Measurements from ENCODE around the gene SEPTIN1.

The SEPTIN1 gene

GRCh38 chr16:30380072-30380802 lies 2.1 kb downstream of the SEPTIN1 start:
- DNase-seq (ENCODE audit: low read depth): no peak
- H3K4me3 ChIP-seq (ENCODE audit: control insufficient read depth, low read depth, low read length): no peak overlapping the region
- no peak for TF ChIP-seq CTCF (conservative IDR thresholded peaks at IDR 0.05; ENCODE audit: control insufficient read depth, insufficient read depth, low read depth, low read length)

GRCh38 chr16:30379158-30379783 lies 3.1 kb downstream of the SEPTIN1 start:
- H3K4me3 ChIP-seq (ENCODE audit: control insufficient read depth, low read depth, low read length): peak overlapping the region; percentile 77
- TF ChIP-seq CTCF (conservative IDR thresholded peaks at IDR 0.05; ENCODE audit: control insufficient read depth, insufficient read depth, low read depth, low read length): no peak
- no peak for DNase-seq (ENCODE audit: low read depth)

GRCh38 chr16:30378236-30379157 lies 3.9 kb downstream of the SEPTIN1 start:
- TF ChIP-seq CTCF (conservative IDR thresholded peaks at IDR 0.05; ENCODE audit: control insufficient read depth, insufficient read depth, low read depth, low read length): peak; percentile 14
- peak overlapping the region; percentile 77 for H3K4me3 ChIP-seq (ENCODE audit: control insufficient read depth, low read depth, low read length)
- peak; percentile 95 for DNase-seq (ENCODE audit: low read depth)

GRCh38 chr16:30377812-30378235 lies 4.5 kb downstream of the SEPTIN1 start:
- DNase-seq (ENCODE audit: low read depth): peak; percentile 89
- no peak for TF ChIP-seq CTCF (conservative IDR thresholded peaks at IDR 0.05; ENCODE audit: control insufficient read depth, insufficient read depth, low read depth, low read length)
- H3K4me3 ChIP-seq (ENCODE audit: control insufficient read depth, low read depth, low read length): peak overlapping the region; percentile 58

DNA sequence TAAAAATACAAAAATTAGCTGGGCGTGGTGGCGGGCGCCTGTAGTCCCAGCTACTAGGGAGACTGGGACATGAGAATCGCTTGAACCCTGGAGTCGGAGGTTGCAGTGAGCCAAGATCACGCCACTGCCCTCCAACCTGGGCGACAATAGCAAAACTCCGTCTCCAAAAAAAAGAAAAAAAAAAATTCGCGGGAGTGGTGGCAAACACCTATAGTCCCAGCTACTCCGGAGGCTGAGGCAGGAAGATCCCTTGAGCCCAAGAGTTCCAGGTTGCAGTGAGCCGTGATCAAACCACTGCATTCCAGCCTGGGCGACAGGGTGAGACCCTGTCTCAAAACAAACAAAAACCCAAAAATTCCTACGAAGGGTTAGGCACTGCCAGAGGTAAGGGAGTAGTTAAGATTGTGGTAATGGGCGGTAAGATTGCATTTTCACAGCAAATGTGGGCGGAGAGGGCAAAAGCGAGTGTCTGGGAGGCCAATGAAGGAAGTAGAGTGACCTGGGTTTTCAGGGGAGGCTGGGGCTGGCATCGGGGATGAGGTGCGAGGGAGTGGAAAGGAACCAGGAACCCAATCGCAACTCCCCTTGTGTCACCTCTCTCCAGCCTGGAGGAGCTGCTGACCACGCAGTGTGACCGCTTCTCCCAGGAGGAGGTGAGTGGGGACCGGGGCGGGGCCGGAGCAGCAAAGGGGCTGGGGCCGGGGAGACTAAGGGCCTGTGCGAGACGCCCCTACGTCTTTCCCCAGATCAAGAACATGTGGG lies 5.1 kb downstream of the SEPTIN1 start:
- no peak for DNase-seq (ENCODE audit: low read depth)
- no peak for TF ChIP-seq CTCF (conservative IDR thresholded peaks at IDR 0.05; ENCODE audit: control insufficient read depth, insufficient read depth, low read depth, low read length)
- peak overlapping the region; percentile 58 for H3K4me3 ChIP-seq (ENCODE audit: control insufficient read depth, low read depth, low read length)

- TF ChIP-seq CTCF (conservative IDR thresholded peaks at IDR 0.05; ENCODE audit: control insufficient read depth, insufficient read depth, low read depth, low read length): no peak
- no peak for DNase-seq (ENCODE audit: low read depth)
- H3K4me3 ChIP-seq (ENCODE audit: control insufficient read depth, low read depth, low read length): no peak overlapping the region
These were observed 5.9 kb downstream of the SEPTIN1 start for GRCh38 chr16:30376461-30376902.

Data from fibroblast of mammary gland (primary cell).